KMS-11 (cell line): ENCODE results near the gene ACRV1.
"Not testable (repeated sequence)": the region's sequence is repeated elsewhere in the genome, so short reads cannot be mapped to it uniquely, and the experiment has no call there.

Experiments
- H2AFZ ChIP-seq: fragments of 200-600 bp; sonication (generic); 2 replicates; pipeline ENCODE4 v1.6.1; 2016; ENCODE audit warnings: antibody characterized with exemption, mixed run types, low read depth
- H3K27ac ChIP-seq: fragments of 200-600 bp; sonication (generic); 2 replicates; pipeline ENCODE4 v1.6.1; 2016; ENCODE audit warnings: mild to moderate bottlenecking, mixed run types
- H3K27me3 ChIP-seq: fragments of 200-600 bp; sonication (generic); 2 replicates; pipeline ENCODE4 v1.6.1; 2017; ENCODE audit warnings: mild to moderate bottlenecking, low read depth, mixed run types, moderate library complexity; ENCODE audit not compliant: insufficient read depth
- H3K36me3 ChIP-seq: fragments of 200-600 bp; sonication (generic); 2 replicates; pipeline ENCODE4 v1.6.1; 2017; ENCODE audit warnings: mild to moderate bottlenecking, mixed run types; ENCODE audit not compliant: insufficient read depth
- H3K4me1 ChIP-seq: fragments of 200-600 bp; sonication (generic); 2 replicates; pipeline ENCODE4 v1.6.1; 2016; ENCODE audit warnings: mild to moderate bottlenecking, low read depth, mixed run types; ENCODE audit not compliant: poor library complexity, severe bottlenecking
- H3K4me2 ChIP-seq: fragments of 200-600 bp; sonication (generic); 2 replicates; pipeline ENCODE4 v1.7.0; 2016; ENCODE audit warnings: mild to moderate bottlenecking, mixed run types
- H3K4me3 ChIP-seq: fragments of 200-600 bp; sonication (generic); IDR thresholded peaks from 2 replicates; pipeline ENCODE4 v1.6.1; 2017; ENCODE audit warnings: low read depth, low read length, mixed read lengths; ENCODE audit not compliant: insufficient read depth
- H3K79me2 ChIP-seq: fragments of 200-600 bp; sonication (generic); 2 replicates; pipeline ENCODE4 v1.6.1; 2016; ENCODE audit warnings: low read depth, mixed run types; ENCODE audit not compliant: insufficient read depth
- H3K9ac ChIP-seq: fragments of 200-600 bp; sonication (generic); 2 replicates; pipeline ENCODE4 v1.6.1; 2016; ENCODE audit warnings: mild to moderate bottlenecking, mixed run types
- H4K20me1 ChIP-seq: fragments of 200-600 bp; sonication (generic); 2 replicates; pipeline ENCODE4 v1.6.1; 2016; ENCODE audit warnings: mild to moderate bottlenecking, mixed run types; ENCODE audit not compliant: insufficient read depth
- CTCF ChIP-seq: fragments of 200-600 bp; sonication (generic); conservative IDR thresholded peaks from 2 replicates; pipeline ENCODE4 v1.6.1; 2017; ENCODE audit warnings: low read depth, mild to moderate bottlenecking, antibody characterized with exemption, low read length, moderate library complexity, mixed read lengths

ACRV1 gene, protein sequence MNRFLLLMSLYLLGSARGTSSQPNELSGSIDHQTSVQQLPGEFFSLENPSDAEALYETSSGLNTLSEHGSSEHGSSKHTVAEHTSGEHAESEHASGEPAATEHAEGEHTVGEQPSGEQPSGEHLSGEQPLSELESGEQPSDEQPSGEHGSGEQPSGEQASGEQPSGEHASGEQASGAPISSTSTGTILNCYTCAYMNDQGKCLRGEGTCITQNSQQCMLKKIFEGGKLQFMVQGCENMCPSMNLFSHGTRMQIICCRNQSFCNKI

GRCh38 chr11:125680747-125681146 lies at the start of gene ACRV1:
Gene ACRV1, minus strand, starts transcription at chr11:125680847. Its CDS starts 67 bp downstream, at chr11:125680780.
- Histone ChIP-seq H3K4me1 (no peaks in the 10 kb centered on the region), H4K20me1 (no peaks in the 10 kb centered on the region), H3K9ac (no peak within 1 kb of the TSS), H2AFZ (no peak within 1 kb of the TSS), H3K27ac (no peak within 1 kb of the TSS), H3K4me2 (no peak within 1 kb of the TSS), H3K27me3 (no peaks in the 10 kb centered on the region), H3K36me3 (no peaks in the 10 kb centered on the region; the same call in 1 of the 2 replicates), H3K79me2 (no peaks in the 10 kb centered on the region), H3K4me3 (no peak within 1 kb of the TSS)
- no peak for TF ChIP-seq CTCF

DNA sequence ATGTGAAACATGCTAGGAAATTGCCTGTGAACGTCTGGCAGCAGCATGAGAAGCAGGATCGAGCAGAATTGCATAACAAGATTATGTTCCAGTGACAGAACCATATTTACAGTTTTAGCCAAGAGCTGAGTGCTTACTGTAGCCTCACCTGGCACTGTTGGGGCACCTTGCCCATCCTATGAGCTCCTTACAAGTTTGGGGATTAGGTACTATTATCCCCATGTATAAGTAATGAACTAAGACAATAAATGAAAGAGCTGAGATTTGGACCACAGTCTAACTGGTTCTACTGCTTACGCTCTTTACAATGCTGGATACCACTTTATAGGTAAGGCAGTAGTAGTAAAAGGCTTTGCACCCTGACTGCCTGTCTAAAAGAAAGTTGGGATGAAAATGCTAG lies 48.3 kb upstream of the ACRV1 start:
- no peak overlapping the region for H3K9ac ChIP-seq
- H4K20me1 ChIP-seq = no peaks in the 10 kb centered on the region
- no peaks in the 10 kb centered on the region for H3K79me2 ChIP-seq
- no peaks in the 10 kb centered on the region for H3K27me3 ChIP-seq
- H2AFZ ChIP-seq = no peak overlapping the region
- H3K4me3 ChIP-seq = no peak overlapping the region
- H3K36me3 ChIP-seq = no peaks in the 10 kb centered on the region
- no peak overlapping the region for H3K4me2 ChIP-seq
- H3K27ac ChIP-seq = no peak overlapping the region
- no peaks in the 10 kb centered on the region for H3K4me1 ChIP-seq
- no peak for TF ChIP-seq CTCF

- Histone ChIP-seq H3K4me1 (no peaks in the 10 kb centered on the region), H4K20me1 (no peaks in the 10 kb centered on the region)
- no peak for TF ChIP-seq CTCF
Observed at GRCh38 chr11:125724125-125724524, 43.5 kb upstream of the ACRV1 start.

DNA sequence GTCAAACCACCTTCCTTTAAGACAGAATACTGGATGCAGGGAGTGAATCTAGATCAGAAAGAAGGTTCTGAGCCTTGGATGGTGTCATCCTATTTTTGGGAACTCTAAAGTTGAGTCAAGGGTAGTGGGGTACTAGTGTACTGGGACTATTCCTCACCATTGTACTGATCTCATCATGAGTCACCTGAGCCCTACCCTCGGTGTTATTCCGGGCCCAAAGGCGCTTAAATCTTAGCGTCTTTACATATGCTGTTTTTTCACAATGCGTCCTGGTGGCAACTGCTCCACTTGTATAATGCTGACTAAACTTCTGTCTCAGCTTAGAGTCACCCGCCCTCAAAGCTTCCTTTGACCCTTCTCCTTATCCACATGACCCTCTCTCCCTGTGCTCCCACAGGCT lies 40.1 kb upstream of the ACRV1 start:
- H2AFZ ChIP-seq = no peak overlapping the region
- H3K4me3 ChIP-seq = no peak overlapping the region
- H3K4me2 ChIP-seq = no peak overlapping the region
- H3K9ac ChIP-seq = no peak overlapping the region
- H3K36me3 ChIP-seq = no peaks in the 10 kb centered on the region
- no peaks in the 10 kb centered on the region for H3K79me2 ChIP-seq
- no peak for TF ChIP-seq CTCF
- H3K4me1 ChIP-seq = no peaks in the 10 kb centered on the region
- H3K27ac ChIP-seq = no peak overlapping the region
- H3K27me3 ChIP-seq = no peaks in the 10 kb centered on the region
- no peaks in the 10 kb centered on the region for H4K20me1 ChIP-seq

More at GRCh38 chr11:125724125-125724524, 43.5 kb upstream of the ACRV1 start:
- Histone ChIP-seq H2AFZ (no peak overlapping the region), H3K4me2 (no peak overlapping the region), H3K27ac (no peak overlapping the region), H3K4me3 (no peak overlapping the region), H3K36me3 (no peaks in the 10 kb centered on the region), H3K79me2 (no peaks in the 10 kb centered on the region), H3K9ac (no peak overlapping the region), H3K27me3 (no peaks in the 10 kb centered on the region)

GRCh38 chr11:125704686-125705085 lies 24.0 kb upstream of the ACRV1 start:
- not testable (repeated sequence) for H3K4me1 ChIP-seq, H3K36me3 ChIP-seq, H2AFZ ChIP-seq, H3K79me2 ChIP-seq, H3K4me3 ChIP-seq, H3K9ac ChIP-seq, H4K20me1 ChIP-seq, H3K4me2 ChIP-seq, H3K27ac ChIP-seq, H3K27me3 ChIP-seq
